PC-3 (cell line): Measurements from ENCODE around the gene TLR5. TPM values are rescaled to one million over a fixed set of nuclear protein-coding genes. Genes with fewer than 3 reads are reported as not detected.

Source experiments
- ATAC-seq: fragments of 200-7000 bp; cut with Tn5 transposase; 2 replicates; pipeline ENCODE4 v1.9.1; 2020; ENCODE audit warnings: mild to moderate bottlenecking, moderate library complexity
- BruUV-seq: library from RNA; stranded (reverse); fragments of 400-500 nt; replicated peaks from 2 replicates; lab custom pipeline; 2021; lab: Mats Ljungman, UMichigan
- CTCF ChIA-PET: fragments of 300-600 bp; sonication (Branson Sonifier 250); formaldehyde crosslinking; loops from one replicate; lab custom pipeline; 2022; ENCODE audit warnings: antibody characterized with exemption; lab: Charles Lee
- POLR2A ChIA-PET: fragments of 300-600 bp; sonication (Branson Sonifier 250); formaldehyde crosslinking; loops from one replicate; lab custom pipeline; 2022; ENCODE audit warnings: antibody characterized with exemption; ENCODE audit not compliant: unreplicated experiment; lab: Charles Lee
- DNase-seq: peaks from one replicate; pipeline ENCODE4 v3.0.0-alpha.2; 2015
- H2AFZ ChIP-seq: fragments of 300-600 bp; sonication (generic); 2 replicates; pipeline ENCODE4 v1.6.0; 2016; ENCODE audit warnings: antibody characterized with exemption, low read length
- H3F3A ChIP-seq: fragments of 300-600 bp; sonication (generic); one replicate; pipeline ENCODE4 v1.6.0; 2017; ENCODE audit warnings: antibody characterized with exemption, low read length, control low read depth, mild to moderate bottlenecking; ENCODE audit not compliant: unreplicated experiment
- H3K27ac ChIP-seq: fragments of 300-600 bp; sonication (generic); 2 replicates; pipeline ENCODE4 v1.5.1; 2016; ENCODE audit warnings: mild to moderate bottlenecking, low read length
- H3K27me3 ChIP-seq: fragments of 300-600 bp; sonication (generic); 2 replicates; pipeline ENCODE4 v1.6.1; 2016; ENCODE audit warnings: low read length, mixed read lengths
- H3K36me3 ChIP-seq: fragments of 300-600 bp; sonication (generic); 2 replicates; pipeline ENCODE4 v1.6.1; 2016; ENCODE audit warnings: low read depth, mixed run types, low read length, mixed read lengths
- H3K4me1 ChIP-seq: fragments of 300-600 bp; sonication (generic); 2 replicates; pipeline ENCODE4 v1.5.1; 2016; ENCODE audit warnings: low read length; ENCODE audit not compliant: insufficient read depth
- H3K4me2 ChIP-seq: fragments of 300-600 bp; sonication (generic); 2 replicates; pipeline ENCODE4 v1.6.0; 2016; ENCODE audit warnings: low read length
- H3K4me3 ChIP-seq: fragments of 300-600 bp; sonication (generic); 2 replicates; pipeline ENCODE4 v1.5.1; 2016; ENCODE audit warnings: mild to moderate bottlenecking, low read length, mixed read lengths
- H3K79me2 ChIP-seq: fragments of 300-600 bp; sonication (generic); 2 replicates; pipeline ENCODE4 v1.6.1; 2017; ENCODE audit warnings: low read length, mixed read lengths
- H3K9ac ChIP-seq: fragments of 300-600 bp; sonication (generic); 2 replicates; pipeline ENCODE4 v1.6.0; 2016; ENCODE audit warnings: mild to moderate bottlenecking, low read length
- H3K9me2 ChIP-seq: fragments of 300-600 bp; sonication (generic); replicated peaks from 2 replicates; pipeline ENCODE4 v1.6.1; 2016; ENCODE audit warnings: mixed run types, low read length, mixed read lengths
- H3K9me3 ChIP-seq: fragments of 300-600 bp; sonication (generic); 2 replicates; pipeline ENCODE4 v1.6.1; 2016; ENCODE audit warnings: low read length, mixed read lengths
- H4K20me1 ChIP-seq: fragments of 300-600 bp; sonication (generic); 2 replicates; pipeline ENCODE4 v1.6.1; 2016; ENCODE audit warnings: low read length, mixed read lengths
- CTCF ChIP-seq: fragments of 300-600 bp; sonication (generic); conservative IDR thresholded peaks from 2 replicates; pipeline ENCODE4 v1.5.1; 2017; ENCODE audit warnings: antibody characterized with exemption, low read depth, mild to moderate bottlenecking, low read length
- EZH2 ChIP-seq: fragments of 300-600 bp; sonication (generic); IDR thresholded peaks from one replicate; pipeline ENCODE4 v1.6.1; 2017; ENCODE audit warnings: antibody characterized with exemption, mild to moderate bottlenecking, low read length; ENCODE audit not compliant: unreplicated experiment
- EZH2phosphoT487 ChIP-seq: fragments of 300-600 bp; sonication (generic); IDR thresholded peaks from 2 replicates; pipeline ENCODE4 v1.6.1; 2018; ENCODE audit warnings: mild to moderate bottlenecking, antibody characterized with exemption, low read length, borderline replicate concordance
- intact Hi-C: fragments of 100-400 bp; cut with micrococcal nuclease; formaldehyde crosslinking; loops from 2 replicates; pipeline ENCODE4 v1.9.0; 2023
- total RNA-seq: library from RNA; depleted of rRNA; stranded (reverse); fragments of >200 nt; gene quantifications from 2 replicates; pipeline ENCODE4 v1.2.3, GENCODE V29; 2014

The TLR5 gene
- total RNA-seq, 1 experiment from 2014 or later, result 1.2 TPM

GRCh38 chr1:223109581-223110026 lies 33.4 kb downstream of the TLR5 start:
- ChIA-PET CTCF (no interaction called here), POLR2A (no interaction called here)
- Histone ChIP-seq H3K4me3 (no peak overlapping the region), H3F3A (no peaks in the 10 kb centered on the region), H3K79me2 (no peaks in the 10 kb centered on the region), H3K4me1 (no peaks in the 10 kb centered on the region), H3K4me2 (no peak overlapping the region), H4K20me1 (no peaks in the 10 kb centered on the region), H2AFZ (no peak overlapping the region), H3K27me3 (peaks cover 36% of the 10 kb centered on the region), H3K36me3 (no peaks in the 10 kb centered on the region), H3K9ac (no peak overlapping the region), H3K9me2 (no peaks in the 10 kb centered on the region), H3K27ac (no peak overlapping the region), H3K9me3 (no peaks in the 10 kb centered on the region)
- intact Hi-C loops, result no loop called here
- TF ChIP-seq EZH2phosphoT487 (no peak), EZH2 (no peak), CTCF (no peak)
- ATAC-seq (no peak), DNase-seq (no peak)
- BruUV-seq, result no TSS peak

GRCh38 chr1:223106856-223107255 lies 36.2 kb downstream of the TLR5 start:
- ChIA-PET CTCF (interaction anchor here (0.9 kb wide), 1 partner anchor 17 kb away, joined by 3 read pairs; no protein-coding TSS in a partner anchor), POLR2A (no interaction called here)
- Histone ChIP-seq H3K9me2 (no peaks in the 10 kb centered on the region), H3K27me3 (peaks cover 22% of the 10 kb centered on the region), H3K36me3 (no peaks in the 10 kb centered on the region), H3K4me2 (no peak overlapping the region), H2AFZ (no peak overlapping the region), H3K9ac (no peak overlapping the region), H3K4me1 (no peaks in the 10 kb centered on the region), H3K9me3 (no peaks in the 10 kb centered on the region), H3F3A (no peaks in the 10 kb centered on the region), H3K27ac (no peak overlapping the region), H3K79me2 (no peaks in the 10 kb centered on the region), H4K20me1 (no peaks in the 10 kb centered on the region), H3K4me3 (no peak overlapping the region)
- no peak for ATAC-seq
- no TSS peak for BruUV-seq
- no peak for DNase-seq
- intact Hi-C loops, result no loop called here
- TF ChIP-seq EZH2, result no peak
- TF ChIP-seq EZH2phosphoT487, result no peak
- TF ChIP-seq CTCF, result no peak

DNA sequence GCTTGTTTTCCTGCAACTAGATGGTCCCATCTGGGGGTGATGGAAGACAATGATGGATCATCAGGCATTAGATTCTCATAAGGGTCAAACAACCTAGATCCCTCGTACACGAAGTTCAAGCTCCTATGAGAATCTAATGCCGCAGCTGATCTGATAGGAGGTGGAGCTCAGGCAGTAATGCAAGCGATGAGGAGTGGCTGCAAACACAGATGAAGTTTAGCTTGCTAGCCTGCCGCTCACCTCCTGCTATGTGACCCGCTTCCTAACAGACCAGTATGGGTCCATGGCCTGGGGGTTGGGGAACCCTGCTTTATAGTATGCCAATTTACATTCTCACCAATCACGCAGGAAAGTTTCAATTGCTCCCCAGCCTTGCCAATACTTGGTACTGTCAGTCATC lies 37.5 kb downstream of the TLR5 start:
- POLR2A ChIA-PET, result no interaction called here

More for the DNA sequence above, 37.5 kb downstream of the TLR5 start:
- Histone ChIP-seq H3K36me3 (no peaks in the 10 kb centered on the region), H3F3A (no peaks in the 10 kb centered on the region), H3K9me2 (no peaks in the 10 kb centered on the region), H3K27me3 (peaks cover 10% of the 10 kb centered on the region), H2AFZ (no peak overlapping the region), H3K4me2 (no peak overlapping the region), H3K9ac (no peak overlapping the region), H4K20me1 (no peaks in the 10 kb centered on the region), H3K9me3 (no peaks in the 10 kb centered on the region), H3K79me2 (no peaks in the 10 kb centered on the region), H3K4me3 (no peak overlapping the region), H3K4me1 (no peaks in the 10 kb centered on the region), H3K27ac (no peak overlapping the region)
- BruUV-seq, result no TSS peak
- ATAC-seq, result no peak
- TF ChIP-seq EZH2 (no peak), EZH2phosphoT487 (no peak), CTCF (no peak)
- CTCF ChIA-PET, result no interaction called here
- intact Hi-C loops, result no loop called here
- no peak for DNase-seq
